ENCODE measurements around the gene DUSP1. TPM values are rescaled to one million over a fixed set of nuclear protein-coding genes. Genes with fewer than 3 reads are reported as not detected.
A peak's percentile ranks its signal among the peaks of the same experiment; 100 is the strongest.

DUSP1 gene
- total RNA-seq, 1 donor from 2014 or later, result 21.2 TPM

- ATAC-seq (ENCODE audit: low read depth) (no peak), DNase-seq (no peak)
- Mint-ChIP-seq H3K4me1 (peaks cover 70% of the 10 kb centered on the region), H3K4me3 (peak overlapping the region; percentile 92), H3K27ac (peak overlapping the region; percentile 99), H3K27me3 (no peaks in the 10 kb centered on the region), H3K36me3 (ENCODE audit: low read depth) (peaks cover 17% of the 10 kb centered on the region), H3K9me3 (no peaks in the 10 kb centered on the region)
- intact Hi-C loops (cut with micrococcal nuclease), result loop anchor here (5.0 kb wide), 2 partner anchors 586 to 766 kb away; partner anchors contain the start of genes FBXW11 and STK10
- POLR2A ChIA-PET, result interaction anchor here (1.0 to 6.7 kb wide), 7 partner anchors 8 to 108 kb away, joined by 3 to 128 read pairs (median 22); partner anchors contain the start of gene ERGIC1
- TF ChIP-seq CTCF (IDR thresholded peaks at IDR 0.05), result no peak
- CTCF ChIA-PET, result interaction anchor here (0.6 to 1.8 kb wide), 2 partner anchors 57 to 114 kb away, joined by 3 to 10 read pairs; no protein-coding TSS in a partner anchor
Measured at GRCh38 chr5:172773481-172774469, 2.8 kb upstream of the DUSP1 start.

DNA sequence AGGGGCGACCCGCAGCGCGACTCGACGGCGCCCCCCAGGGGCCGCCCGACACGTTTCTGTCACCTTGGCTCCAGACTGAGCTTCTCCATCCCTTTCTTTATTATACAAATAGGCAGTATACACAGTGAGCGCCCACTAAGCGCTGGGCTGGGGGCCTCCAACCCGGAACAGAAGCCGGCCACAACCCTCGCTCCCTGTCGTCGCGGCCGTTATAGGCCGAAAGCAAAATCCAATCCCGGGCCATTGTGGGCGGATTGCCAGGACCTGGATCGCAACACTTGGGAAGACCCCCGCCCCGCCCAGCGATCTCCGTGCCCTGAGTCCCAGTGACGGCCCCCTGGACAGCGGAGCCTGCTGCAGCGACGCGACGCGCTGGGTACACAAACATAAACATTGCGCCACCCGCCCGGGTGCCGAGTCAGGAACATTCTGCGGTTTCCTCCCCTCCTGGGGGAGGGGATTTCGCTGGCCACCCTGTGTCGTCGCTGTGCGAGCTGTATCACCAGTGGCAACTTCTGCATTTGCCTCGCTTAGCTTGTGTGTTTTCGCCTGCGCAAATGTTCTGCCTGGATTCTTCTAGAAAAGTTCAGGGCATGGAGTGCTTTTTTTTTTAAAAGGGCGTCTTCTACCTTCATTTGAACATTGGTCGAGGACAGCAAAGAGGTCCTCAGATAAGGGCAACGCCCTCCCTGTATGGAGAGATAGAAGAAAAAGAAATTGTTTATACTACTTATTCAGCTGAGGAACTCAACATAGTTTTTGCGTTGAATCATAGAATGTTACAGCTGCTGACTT is 1.3 kb upstream of the DUSP1 start:
- Mint-ChIP-seq H3K4me1 (peaks cover 72% of the 10 kb centered on the region), H3K27me3 (no peaks in the 10 kb centered on the region), H3K4me3 (peak overlapping the region; percentile 92), H3K27ac (peak overlapping the region; percentile 99), H3K36me3 (ENCODE audit: low read depth) (peaks cover 32% of the 10 kb centered on the region), H3K9me3 (no peaks in the 10 kb centered on the region)
- no peak for TF ChIP-seq CTCF (IDR thresholded peaks at IDR 0.05)
- ChIA-PET POLR2A (interaction anchor here (0.6 to 6.7 kb wide), 32 partner anchors 14 to 1384 kb away, joined by 3 to 128 read pairs (median 5); partner anchors contain the start of genes ATP6V0E1, ERGIC1 and RPL26L1), CTCF (interaction anchor here (0.6 to 3.6 kb wide), 21 partner anchors 10 to 661 kb away, joined by 3 to 39 read pairs (median 4); no protein-coding TSS in a partner anchor)
- intact Hi-C loops (cut with micrococcal nuclease), result loop anchor here (1.0 to 5.0 kb wide), 8 partner anchors 35 to 765 kb away; partner anchors contain the start of genes ERGIC1, FBXW11 and STK10
- ATAC-seq (ENCODE audit: low read depth) (peak; percentile 46), DNase-seq (peak; percentile 80)

DNA sequence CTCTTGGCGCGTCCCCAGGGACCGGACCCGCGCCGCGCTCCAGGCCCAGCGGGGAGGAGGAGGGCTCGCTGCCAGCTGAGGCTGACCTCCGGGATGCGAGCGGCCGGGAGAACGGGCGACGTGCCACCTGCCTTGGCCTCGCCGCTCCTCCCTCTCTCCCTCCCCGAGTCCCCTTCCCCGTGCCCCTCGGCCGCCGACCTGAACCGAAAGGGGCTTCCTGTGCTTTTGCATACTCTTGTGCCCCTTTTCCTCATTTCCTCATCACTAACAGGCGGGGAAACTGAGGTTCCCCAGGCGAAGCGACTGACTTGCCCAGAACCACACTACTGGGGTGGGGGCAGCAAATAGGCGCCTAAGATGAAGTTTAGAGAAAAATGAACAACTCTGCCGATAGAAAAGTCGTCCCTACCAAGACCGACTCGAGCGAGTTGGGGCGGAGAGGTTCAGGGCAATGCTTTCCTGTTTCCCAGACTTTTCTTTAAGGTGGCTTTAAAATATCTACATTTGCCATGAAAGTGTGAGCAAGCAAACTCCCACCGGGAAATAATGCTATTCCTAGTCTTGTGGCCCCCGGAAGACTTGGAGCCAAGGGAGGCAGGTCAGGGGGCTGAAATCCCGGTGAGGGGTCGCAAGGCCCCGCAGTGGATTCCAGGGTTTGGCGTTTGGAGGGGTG is 580 bp upstream of the DUSP1 start:
- TF ChIP-seq CTCF (IDR thresholded peaks at IDR 0.05), result no peak
- H3K36me3 Mint-ChIP-seq (ENCODE audit: low read depth), result peaks cover 36% of the 10 kb centered on the region
- H3K27me3 Mint-ChIP-seq, result no peaks in the 10 kb centered on the region
- intact Hi-C loops (cut with micrococcal nuclease), result loop anchor here (1.0 to 5.0 kb wide), 11 partner anchors 36 to 764 kb away; partner anchors contain the start of genes BNIP1, ERGIC1, FBXW11 and STK10
- peaks cover 70% of the 10 kb centered on the region for H3K4me1 Mint-ChIP-seq
- H3K27ac Mint-ChIP-seq, result peak overlapping the region; percentile 99
- ATAC-seq (ENCODE audit: low read depth) (no peak), DNase-seq (no peak)
- no peaks in the 10 kb centered on the region for H3K9me3 Mint-ChIP-seq
- CTCF ChIA-PET, result interaction anchor here (0.7 to 3.6 kb wide), 23 partner anchors 11 to 660 kb away, joined by 3 to 39 read pairs (median 4); no protein-coding TSS in a partner anchor
- POLR2A ChIA-PET, result interaction anchor here (0.6 to 6.7 kb wide), 36 partner anchors 9 to 1383 kb away, joined by 3 to 128 read pairs (median 5); partner anchors contain the start of genes ATP6V0E1, ERGIC1, FBXW11 and RPL26L1
- peak overlapping the region; percentile 92 for H3K4me3 Mint-ChIP-seq

GRCh38 chr5:172770374-172770674 is 671 bp downstream of the DUSP1 start:
- Mint-ChIP-seq H3K4me1 (peaks cover 78% of the 10 kb centered on the region), H3K27me3 (no peaks in the 10 kb centered on the region), H3K36me3 (ENCODE audit: low read depth) (peaks cover 38% of the 10 kb centered on the region), H3K27ac (peak overlapping the region; percentile 91), H3K9me3 (no peaks in the 10 kb centered on the region), H3K4me3 (peak overlapping the region; percentile 86)
- DNase-seq (peak; percentile 68), ATAC-seq (ENCODE audit: low read depth) (peak; percentile 29)
- ChIA-PET POLR2A (interaction anchor here (0.6 to 6.7 kb wide), 19 partner anchors 9 to 1382 kb away, joined by 3 to 128 read pairs (median 12); partner anchors contain the start of genes ATP6V0E1, ERGIC1, FBXW11 and NPM1), CTCF (interaction anchor here (0.8 to 3.6 kb wide), 14 partner anchors 9 to 195 kb away, joined by 3 to 39 read pairs (median 4); no protein-coding TSS in a partner anchor)
- TF ChIP-seq CTCF (IDR thresholded peaks at IDR 0.05), result no peak
- intact Hi-C loops (cut with micrococcal nuclease), result loop anchor here (5.0 kb wide), 2 partner anchors 583 to 763 kb away; partner anchors contain the start of genes FBXW11 and STK10

Measured in activated B cell treated with CpG ODN at 0.5 μM for 24 hours (primary cell).